ENCODE measurements around the gene KLK1. TPM values are rescaled to one million over a fixed set of nuclear protein-coding genes. Genes with fewer than 3 reads are reported as not detected.

The KLK1 gene
- not detected for polyA plus RNA-seq (2013, experiment 1 of 2; ENCODE audit: insufficient read length)
- polyA plus RNA-seq (2013, experiment 2 of 2; ENCODE audit: insufficient read length), result 0.23 TPM

- no peak for DNase-seq
Measured at GRCh38 chr19:50823389-50824042, at the start of gene KLK1. Gene KLK1 (minus strand): TSS chr19:50823787. CDS start chr19:50823748, 39 bp downstream.

GRCh38 chr19:50873056-50873455, 49.5 kb upstream of the KLK1 start, which contains the start of gene KLK2:
Gene KLK2 (plus strand): TSS chr19:50873439. CDS start chr19:50873474, 35 bp downstream.
- DNase-seq, result no peak

DNA sequence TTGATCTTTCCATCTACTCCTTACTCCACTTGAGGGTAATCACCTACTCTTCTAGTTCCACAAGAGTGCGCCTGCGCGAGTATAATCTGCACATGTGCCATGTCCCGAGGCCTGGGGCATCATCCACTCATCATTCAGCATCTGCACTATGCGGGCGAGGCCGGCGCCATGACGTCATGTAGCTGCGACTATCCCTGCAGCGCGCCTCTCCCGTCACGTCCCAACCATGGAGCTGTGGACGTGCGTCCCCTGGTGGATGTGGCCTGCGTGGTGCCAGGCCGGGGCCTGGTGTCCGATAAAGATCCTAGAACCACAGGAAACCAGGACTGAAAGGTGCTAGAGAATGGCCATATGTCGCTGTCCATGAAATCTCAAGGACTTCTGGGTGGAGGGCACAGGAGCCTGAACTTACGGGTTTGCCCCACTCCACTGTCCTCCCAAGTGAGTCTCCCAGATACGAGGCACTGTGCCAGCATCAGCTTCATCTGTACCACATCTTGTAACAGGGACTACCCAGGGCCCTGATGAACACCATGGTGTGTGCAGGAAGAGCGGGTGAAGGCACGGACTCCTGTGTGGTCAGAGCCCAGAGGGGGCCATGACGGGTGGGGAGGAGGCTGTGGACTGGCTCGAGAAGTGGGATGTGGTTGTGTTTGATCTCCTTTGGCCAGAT, 47.0 kb upstream of the KLK1 start:
- no peak for DNase-seq

DNA sequence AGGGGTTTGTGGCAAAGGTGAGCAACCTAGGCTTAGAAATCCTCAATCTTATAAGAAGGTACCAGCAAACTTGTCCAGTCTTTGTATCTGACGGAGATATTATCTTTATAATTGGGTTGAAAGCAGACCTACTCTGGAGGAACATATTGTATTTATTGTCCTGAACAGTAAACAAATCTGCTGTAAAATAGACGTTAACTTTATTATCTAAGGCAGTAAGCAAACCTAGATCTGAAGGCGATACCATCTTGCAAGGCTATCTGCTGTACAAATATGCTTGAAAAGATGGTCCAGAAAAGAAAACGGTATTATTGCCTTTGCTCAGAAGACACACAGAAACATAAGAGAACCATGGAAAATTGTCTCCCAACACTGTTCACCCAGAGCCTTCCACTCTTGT, 45.9 kb upstream of the KLK1 start:
- no peak for DNase-seq

DNA sequence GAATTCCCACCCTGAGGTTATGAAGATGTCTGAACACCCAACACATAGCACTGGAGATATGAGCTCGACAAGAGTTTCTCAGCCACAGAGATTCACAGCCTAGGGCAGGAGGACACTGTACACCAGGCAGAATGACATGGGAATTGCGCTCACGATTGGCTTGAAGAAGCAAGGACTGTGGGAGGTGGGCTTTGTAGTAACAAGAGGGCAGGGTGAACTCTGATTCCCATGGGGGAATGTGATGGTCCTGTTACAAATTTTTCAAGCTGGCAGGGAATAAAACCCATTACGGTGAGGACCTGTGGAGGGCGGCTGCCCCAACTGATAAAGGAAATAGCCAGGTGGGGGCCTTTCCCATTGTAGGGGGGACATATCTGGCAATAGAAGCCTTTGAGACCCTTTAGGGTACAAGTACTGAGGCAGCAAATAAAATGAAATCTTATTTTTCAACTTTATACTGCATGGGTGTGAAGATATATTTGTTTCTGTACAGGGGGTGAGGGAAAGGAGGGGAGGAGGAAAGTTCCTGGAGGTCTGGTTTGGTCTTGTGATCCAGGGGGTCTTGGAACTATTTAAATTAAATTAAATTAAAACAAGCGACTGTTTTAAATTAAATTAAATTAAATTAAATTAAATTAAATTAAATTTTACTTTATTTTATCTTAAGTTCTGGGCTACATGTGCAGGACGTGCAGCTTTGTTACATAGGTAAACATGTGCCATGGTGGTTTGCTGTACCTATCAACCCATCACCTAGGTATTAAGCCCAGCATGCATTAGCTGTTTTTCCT, 38.1 kb upstream of the KLK1 start:
- no peak for DNase-seq

- DNase-seq, result no peak
Measured at GRCh38 chr19:50861010-50861409, 37.4 kb upstream of the KLK1 start.

GRCh38 chr19:50859849-50860248, 36.3 kb upstream of the KLK1 start:
- DNase-seq, result no peak

GRCh38 chr19:50858886-50859285, 35.3 kb upstream of the KLK1 start:
- no peak for DNase-seq

GRCh38 chr19:50857366-50857765, 33.8 kb upstream of the KLK1 start:
- DNase-seq, result no peak

DNA sequence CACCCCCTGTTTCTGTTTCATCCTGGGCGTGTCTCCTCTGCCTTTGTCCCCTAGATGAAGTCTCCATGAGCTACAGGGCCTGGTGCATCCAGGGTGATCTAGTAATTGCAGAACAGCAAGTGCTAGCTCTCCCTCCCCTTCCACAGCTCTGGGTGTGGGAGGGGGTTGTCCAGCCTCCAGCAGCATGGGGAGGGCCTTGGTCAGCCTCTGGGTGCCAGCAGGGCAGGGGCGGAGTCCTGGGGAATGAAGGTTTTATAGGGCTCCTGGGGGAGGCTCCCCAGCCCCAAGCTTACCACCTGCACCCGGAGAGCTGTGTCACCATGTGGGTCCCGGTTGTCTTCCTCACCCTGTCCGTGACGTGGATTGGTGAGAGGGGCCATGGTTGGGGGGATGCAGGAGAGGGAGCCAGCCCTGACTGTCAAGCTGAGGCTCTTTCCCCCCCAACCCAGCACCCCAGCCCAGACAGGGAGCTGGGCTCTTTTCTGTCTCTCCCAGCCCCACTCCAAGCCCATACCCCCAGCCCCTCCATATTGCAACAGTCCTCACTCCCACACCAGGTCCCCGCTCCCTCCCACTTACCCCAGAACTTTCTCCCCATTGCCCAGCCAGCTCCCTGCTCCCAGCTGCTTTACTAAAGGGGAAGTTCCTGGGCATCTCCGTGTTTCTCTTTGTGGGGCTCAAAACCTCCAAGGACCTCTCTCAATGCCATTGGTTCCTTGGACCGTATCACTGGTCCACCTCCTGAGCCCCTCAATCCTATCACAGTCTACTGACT, 31.2 kb upstream of the KLK1 start, which contains the start of gene KLK3:
Gene KLK3 (plus strand): TSS at position 280 of the 775 bp plus-strand sequence. CDS start 41 bp downstream, at position 321.
- DNase-seq, result no peak

- DNase-seq, result no peak
Measured at GRCh38 chr19:50851620-50852019, 28.0 kb upstream of the KLK1 start.

GRCh38 chr19:50850738-50851137, 27.2 kb upstream of the KLK1 start:
- DNase-seq, result no peak

GRCh38 chr19:50844296-50844935, 20.8 kb upstream of the KLK1 start:
- no peak for DNase-seq

GRCh38 chr19:50843701-50844221, 20.2 kb upstream of the KLK1 start:
- no peak for DNase-seq

DNA sequence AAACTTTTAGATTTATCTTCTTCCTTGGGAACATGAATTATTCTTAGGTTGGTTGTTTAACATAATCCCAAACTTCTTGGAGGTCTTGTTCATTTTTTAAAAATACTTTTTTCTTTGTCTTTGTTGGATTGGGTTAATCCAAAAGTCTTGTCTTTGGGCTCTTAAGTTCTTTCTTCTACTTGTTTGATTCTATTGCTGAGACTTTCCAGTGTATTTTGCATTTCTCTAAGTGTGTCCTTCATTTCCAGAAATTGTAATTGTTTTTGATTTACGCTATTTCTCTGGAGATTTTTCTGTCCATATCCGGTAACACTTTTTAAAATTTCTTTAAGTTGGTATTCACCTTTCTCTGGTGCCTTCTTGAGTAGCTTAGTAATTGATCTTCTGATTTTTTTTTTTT, 19.6 kb upstream of the KLK1 start:
- no peak for DNase-seq

DNA sequence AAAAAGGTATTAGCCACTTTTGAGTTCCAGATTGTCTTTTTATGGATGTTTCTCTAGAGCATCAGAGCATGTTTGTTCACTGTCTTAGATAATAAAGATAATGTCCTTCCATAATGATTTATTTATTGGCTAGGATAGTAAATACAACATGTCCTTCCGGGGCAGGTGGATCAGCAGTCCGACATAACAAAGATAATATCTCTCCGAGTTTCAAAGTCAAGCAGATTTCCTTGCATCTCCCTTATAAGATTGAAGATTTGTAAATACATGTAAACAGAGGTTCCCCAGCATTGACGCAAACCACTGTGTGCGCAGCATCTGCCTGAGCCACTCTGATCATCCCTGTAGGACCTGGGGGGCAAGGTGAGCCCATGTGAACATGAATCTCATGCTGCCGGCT, 18.5 kb upstream of the KLK1 start:
- DNase-seq, result no peak

- DNase-seq, result no peak
Measured at GRCh38 chr19:50839712-50840655, 16.4 kb upstream of the KLK1 start.

DNA sequence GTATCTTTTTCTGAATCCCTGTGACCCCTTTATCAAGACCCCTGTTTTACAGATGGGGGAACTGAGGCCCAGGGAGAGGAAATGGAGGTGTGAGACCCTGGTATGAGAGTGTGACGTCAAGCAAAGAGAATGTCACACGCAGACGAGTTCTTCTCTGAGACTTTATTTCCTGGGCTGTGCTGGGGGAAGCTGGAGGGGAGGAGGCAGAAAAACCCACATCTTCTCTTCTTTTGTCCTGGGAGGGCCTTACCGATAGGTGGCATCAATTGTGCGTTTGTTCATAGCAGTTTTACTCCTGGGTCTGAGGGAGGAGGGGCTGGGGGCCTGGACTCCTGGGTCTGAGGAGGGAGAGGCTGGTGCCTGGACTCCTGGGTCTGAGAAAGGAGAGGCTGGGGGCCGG, 14.7 kb upstream of the KLK1 start:
- DNase-seq, result no peak

GRCh38 chr19:50837300-50837699, 13.7 kb upstream of the KLK1 start:
- no peak for DNase-seq

DNA sequence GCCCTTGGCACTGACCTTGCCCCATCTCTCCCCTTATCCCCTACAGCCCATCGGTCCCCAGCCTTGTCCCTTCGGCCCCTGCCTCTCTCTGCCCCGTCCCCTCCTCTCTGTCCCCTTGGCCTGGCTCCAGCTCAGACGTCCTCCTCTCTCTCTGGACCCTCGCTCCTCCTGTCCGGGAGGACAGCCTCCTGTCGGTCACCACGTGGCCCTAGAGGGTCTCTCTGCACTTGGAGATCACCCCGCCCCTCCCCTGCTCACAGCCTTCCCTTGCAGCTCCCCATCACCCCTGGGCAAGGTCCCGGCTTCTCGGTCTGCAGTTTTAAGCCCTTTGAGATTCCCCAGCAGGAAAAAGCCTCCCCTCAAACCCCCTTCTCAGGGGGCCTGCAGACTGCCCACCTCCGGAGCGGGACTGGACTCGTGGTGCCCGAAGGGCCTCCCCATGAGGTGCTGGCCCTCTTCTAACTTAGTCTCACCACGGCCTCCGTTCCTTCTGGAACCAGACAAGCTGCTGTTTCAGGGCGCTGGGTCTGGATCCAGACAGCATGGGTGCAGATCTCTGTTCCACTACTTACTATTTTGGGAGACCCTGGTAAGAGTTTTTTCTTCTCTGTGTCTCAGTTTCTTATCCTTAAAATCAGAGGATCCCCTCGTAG, 13.1 kb upstream of the KLK1 start:
- DNase-seq, result no peak

Measured in fibroblast of skin of back (primary cell).